CD4-positive, alpha-beta T cell treated with Interleukin-6 at 100 ng/mL for 8 hours (primary cell): ENCODE measurements around the gene PPP3R1.
A peak's percentile ranks its signal among the peaks of the same experiment; 100 is the strongest.
"Not testable (repeated sequence)": the region's sequence is repeated elsewhere in the genome, so short reads cannot be mapped to it uniquely, and the experiment has no call there.

Experiments
- DNase-seq: peaks from one replicate; pipeline ENCODE4 v3.0.0-alpha.2; 2020; ENCODE audit warnings: mixed read lengths, low spot score

PPP3R1 gene

DNA sequence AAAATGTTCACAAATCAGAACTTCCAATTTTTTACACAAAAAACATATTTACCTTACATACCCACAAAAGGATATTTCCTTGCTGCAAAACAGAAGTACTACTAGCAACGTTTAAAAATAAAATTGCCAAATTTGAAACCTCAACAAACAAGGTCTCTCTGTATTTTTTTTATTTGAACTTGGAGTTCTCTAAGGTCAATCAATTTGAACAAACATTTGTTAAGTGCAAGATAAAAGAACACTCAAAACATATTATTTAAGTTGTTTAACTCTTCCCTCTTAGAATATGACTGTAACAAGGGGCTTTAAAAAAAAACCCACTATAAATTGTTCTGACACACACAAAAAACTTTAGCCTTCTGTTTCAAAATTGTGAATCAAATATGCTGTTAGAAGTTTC lies 65.0 kb downstream of the PPP3R1 start:
- DNase-seq = no peak

DNA sequence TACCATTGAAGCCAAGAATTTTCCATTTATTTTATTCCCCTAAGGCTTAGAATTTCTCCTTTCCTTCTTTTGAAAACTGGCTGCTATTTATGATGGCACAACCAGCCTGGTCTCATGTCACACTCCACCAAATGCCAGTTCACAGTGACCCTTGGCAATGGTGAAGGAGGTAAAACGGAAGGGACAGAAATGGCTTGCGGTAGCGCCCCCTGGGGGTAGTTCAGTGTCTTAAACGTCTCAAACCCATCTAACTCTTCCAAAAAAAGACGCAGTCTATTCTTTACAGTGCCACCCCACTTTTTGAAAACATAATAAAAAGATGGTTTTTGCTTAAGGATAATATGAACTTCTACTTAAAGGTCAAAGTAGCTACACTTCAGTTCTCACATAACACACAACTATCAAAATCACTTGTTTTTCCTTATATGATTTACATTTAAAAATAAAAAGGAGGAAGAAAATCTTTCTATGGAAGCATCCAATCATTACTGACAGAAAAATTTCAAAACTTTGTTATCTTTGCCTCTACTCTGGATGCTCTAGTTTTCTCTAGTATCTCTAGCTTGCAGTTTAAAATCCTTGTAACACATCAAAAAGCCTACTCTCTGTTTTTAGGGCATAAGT lies 66.7 kb downstream of the PPP3R1 start:
- peak; percentile 36 for DNase-seq

DNA sequence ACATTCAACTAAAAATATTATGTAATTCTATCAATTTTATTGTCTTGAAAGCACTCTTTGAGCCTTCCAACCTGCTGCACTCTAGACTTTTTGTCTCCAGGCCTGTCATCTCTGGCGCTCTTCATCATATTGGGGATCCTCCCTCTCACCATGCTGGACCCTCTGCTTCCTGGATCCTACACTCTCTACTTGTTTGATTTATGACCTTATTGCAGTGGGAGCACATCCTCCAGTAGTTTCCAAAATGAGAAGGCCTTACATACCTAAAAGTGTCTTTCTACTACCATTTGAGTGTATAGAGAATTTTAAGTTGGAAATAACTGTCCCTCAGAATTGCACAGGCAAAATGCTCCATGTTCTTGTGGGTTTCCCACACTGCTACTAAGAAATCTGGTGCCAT lies 69.4 kb downstream of the PPP3R1 start:
- DNase-seq = no peak

DNA sequence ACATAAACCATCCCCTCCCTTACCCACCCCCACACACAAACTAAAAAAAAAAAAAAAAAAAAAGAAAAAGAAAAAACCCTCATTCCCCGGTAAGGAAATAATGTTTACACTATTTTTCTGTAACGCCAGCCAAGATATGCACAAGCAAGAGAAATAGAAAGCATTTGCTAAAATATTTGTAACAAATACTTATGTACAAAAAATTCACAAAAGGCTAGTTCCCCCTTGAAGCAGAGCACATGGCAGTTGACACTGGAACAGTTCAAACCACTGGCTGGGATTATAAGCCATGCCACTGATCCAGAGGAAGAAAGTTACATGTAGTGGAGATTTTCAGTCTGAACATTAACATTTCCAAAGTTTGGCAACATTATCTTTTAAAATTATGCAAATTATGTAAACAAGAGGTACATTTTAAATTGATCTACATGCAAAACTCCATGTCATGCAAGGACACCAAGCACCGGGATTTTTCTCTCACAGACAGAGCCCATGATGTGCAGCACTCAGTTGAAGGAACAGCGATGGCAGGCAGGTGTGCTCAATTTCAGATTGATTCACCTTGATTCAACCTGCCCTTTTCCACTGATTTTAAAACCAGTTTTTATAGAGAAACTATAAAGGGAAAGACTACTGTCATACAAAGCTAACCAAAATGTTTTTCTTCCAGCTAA lies 73.2 kb downstream of the PPP3R1 start:
- no peak for DNase-seq

DNA sequence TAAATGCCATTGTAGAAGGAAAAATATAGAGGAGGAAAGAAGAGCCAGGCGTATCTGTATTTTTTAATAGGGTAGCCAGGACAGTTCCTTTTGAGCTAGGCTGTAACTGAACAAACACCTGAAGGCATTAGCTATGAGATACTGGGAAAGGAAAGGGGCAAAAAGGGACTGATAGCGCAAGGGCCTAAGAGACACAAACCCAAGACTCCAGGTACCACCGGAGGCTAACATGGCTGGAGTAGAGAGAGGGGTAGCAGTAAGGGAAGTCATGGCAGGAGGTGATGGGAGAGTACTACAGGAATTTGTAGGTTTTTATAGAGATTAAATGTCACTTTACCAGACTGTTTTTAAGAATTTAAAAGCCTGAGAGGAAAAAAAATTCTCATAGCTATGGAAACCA lies 73.9 kb downstream of the PPP3R1 start:
- no peak for DNase-seq

DNA sequence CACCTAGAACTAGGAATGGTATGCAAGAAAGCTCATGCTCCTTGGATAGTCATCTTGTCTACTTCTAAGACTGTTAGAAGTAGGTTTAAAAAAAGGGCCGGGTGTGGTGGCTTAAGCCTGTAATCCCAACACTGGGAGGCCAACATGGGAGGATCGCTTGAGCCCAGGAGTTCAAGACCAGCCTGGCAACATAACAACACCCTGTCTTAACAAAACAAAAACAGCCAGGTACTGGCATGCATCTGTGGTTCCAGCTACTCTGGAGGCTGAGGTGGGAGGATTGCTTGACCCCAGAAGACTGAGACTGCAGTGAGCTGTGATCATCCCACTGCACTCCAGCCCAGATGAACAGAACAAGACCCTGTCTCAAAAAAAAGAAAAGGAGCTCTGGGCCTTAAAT lies 74.8 kb downstream of the PPP3R1 start:
- DNase-seq = no peak

DNA sequence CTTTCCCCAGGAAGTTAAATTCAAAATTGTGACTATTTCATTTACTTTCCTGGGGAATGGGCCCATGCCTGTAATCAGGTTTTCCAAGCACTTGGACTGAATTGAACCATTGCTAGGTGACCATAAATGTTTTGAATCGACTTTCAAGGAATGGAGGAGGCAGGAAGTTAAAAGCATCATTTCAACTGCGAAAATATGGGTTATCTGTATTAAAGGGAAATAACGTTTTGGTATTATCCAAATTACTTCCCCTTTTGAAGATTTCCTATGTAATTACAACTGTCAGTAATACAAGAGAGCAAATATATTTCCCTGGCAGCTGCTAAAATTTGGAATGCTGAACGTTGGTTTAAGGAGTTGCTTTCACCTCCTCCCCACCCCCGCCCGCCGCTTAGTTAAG lies 75.7 kb downstream of the PPP3R1 start:
- DNase-seq = no peak

DNA sequence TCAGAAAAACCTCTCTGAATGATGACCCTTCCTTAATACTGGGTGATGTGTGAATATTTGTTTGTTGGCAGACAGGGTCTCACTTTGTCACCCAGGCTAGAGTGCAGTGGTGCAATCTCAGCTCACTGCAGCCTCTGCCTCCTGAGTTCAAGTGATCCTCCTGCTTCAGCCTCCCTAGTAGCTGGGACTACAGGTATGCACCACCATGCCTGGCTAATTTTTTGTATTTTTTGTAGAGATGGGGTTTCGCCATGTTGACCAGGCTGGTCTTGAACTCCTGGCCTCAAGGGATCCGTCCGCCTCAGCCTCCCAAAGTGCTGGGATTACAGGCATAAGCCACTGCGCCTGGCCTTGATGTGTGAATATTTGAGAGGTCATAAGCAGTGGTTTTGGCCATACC lies 77.1 kb downstream of the PPP3R1 start:
- not testable (repeated sequence) for DNase-seq

DNA sequence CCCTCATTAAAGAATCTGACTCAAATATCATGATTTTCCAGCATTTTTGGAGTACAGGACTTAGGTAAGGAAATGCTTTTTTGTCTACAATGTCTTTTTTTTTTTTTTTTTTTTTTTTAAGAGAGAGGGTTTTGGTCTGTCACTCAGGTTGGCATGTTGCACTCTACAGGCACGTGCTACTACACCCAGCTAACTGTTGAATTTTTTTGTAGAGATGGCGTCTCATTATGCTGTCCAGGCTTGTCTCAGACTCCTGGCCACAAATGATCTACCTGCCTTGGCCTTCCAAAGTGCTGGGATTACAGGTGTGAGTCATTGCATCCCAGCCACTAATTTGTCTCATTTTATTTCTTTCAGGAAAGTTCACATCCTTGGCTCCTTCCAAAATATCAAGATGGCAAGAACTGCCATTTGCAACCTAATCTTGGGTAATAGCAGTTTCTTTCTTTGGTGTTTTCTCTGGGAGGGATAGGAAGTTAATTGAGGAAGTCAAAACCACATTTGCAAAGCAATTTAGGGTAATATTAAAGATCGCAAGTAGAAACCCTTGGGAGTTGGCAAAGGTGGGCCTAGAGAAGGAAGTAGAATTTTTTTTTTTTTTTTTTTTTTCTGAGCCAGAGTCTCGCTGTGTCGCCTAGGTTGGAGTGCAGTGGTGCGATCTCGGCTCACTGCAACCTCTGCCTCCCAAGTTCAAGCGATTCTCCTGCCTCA lies 79.2 kb downstream of the PPP3R1 start:
- no peak for DNase-seq

DNA sequence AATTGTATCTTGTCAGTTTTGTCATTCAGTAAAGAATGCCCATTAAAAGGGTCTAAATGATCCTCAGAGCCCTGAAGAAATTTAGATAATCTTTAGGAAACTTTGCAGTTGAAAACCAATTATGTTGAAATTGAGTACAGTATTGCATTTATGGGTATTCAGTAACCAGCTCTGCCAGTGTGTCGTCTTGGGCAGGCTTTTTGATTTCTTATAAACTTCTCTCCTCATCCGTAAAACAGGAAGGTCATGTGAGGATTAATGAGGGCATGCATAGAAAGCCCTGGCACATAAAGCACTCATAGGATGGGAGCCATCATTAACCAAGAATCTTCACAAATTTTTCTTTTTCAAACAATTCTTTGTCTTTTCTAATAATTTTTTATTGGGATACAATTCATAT lies 79.8 kb downstream of the PPP3R1 start:
- no peak for DNase-seq

DNA sequence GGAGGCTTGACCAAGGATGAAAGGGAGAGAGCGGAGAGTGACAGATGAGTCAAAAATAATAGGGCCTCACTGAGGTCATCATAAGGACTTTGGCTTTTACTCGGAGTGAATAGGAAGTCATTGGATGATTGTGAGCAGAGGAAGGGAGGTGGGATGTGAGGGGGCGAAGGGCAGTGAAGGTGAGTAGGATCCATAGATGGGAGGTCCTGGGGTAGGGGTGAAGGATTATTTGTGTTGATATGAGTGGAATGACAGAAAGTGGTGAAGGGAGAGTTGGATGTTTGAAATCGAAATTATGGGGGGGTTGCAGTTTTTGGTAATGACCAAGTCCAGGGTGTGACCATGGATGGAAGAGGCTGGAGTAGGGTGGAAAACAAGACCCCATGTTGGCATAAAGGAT lies 80.6 kb downstream of the PPP3R1 start:
- DNase-seq = no peak

DNA sequence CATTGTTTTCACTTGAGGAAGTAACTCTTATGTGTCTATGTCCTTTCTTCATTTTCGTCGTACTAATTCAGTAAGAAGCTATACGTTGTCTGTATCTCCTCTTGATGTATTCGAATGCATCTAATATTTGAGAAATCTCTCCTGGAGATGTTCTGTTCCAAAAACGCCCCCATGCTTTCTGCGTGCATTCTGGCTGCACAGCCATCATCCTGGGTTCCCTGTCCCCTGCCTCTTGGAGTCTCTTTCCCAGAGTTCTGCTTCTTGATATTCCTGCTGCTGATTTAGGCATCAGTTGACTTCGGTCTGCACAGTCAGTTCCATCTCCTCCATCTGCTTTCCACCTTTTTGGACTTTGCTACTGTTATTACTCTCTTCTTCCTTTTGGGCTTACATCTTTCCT lies 81.2 kb downstream of the PPP3R1 start:
- DNase-seq = no peak

DNA sequence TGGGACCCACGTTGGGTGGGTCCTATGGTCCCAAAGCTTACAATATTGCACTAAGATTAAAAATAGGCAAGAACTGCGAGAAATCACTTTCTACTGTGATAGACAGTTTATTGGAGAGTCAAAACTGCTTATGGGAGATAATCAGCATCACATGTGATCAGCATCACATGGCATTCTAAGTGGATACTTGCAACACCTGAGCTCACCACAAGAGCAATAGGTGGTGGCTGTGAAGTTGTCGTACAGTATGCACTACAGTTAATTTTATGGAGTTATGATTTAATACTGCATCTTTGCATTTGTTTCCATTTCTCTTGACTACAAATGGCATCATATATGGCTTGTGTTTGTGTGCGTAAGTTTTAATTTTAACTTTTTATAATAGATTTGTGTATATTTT lies 83.0 kb downstream of the PPP3R1 start:
- DNase-seq = no peak

DNA sequence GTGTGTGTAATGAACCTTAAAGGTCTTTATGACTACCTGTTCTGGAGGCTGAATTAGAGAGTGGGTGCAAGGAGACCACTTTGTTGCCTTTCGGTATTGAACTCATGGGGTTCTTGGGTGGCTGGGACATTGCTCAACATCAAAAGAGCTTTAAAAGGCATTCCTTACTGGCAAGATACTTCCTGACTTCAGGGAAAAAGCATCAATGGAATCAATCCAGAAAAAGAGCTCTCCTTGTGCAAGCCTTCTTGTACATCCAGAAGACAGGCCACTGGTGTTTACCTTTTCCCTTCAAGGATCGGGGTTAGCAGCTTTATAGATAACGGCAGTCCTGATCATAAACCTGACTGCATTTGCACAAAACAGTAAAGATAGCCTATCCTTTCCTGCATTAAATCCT lies 85.1 kb downstream of the PPP3R1 start:
- DNase-seq = no peak

DNA sequence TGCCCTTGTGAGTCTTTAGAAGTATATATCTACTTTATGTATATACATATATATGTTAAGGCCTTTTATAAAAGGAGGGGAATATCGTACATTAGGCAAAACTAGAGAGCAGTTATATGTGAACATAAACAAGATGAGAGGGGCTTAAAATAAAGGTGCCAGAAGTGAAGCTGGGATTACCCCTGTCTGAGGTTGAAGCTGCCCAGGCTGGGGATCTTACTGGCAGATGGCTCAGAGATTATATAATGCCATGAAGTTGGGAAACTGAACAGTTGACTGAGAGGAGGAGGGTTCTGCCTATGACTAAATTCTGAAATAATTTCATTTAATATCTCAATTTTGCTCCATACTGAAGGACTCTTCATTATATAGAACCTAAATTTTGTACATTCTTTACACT lies 88.7 kb downstream of the PPP3R1 start:
- no peak for DNase-seq

DNA sequence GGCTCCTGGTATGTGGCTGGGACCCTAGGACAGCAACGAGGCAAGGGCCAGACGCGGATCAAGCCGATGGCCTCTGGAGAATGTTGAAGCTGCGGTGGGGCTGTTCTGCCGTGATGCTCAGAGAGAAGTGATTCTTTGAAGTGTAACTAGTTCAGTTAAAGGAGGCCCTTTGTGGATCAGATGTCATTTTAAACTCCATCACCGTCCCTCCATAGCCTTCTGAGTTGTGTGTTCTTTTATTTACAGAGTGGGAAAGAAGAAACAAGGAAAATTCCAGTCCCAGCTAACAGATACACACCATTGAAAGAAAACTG lies 94.2 kb downstream of the PPP3R1 start:
- DNase-seq = no peak

DNA sequence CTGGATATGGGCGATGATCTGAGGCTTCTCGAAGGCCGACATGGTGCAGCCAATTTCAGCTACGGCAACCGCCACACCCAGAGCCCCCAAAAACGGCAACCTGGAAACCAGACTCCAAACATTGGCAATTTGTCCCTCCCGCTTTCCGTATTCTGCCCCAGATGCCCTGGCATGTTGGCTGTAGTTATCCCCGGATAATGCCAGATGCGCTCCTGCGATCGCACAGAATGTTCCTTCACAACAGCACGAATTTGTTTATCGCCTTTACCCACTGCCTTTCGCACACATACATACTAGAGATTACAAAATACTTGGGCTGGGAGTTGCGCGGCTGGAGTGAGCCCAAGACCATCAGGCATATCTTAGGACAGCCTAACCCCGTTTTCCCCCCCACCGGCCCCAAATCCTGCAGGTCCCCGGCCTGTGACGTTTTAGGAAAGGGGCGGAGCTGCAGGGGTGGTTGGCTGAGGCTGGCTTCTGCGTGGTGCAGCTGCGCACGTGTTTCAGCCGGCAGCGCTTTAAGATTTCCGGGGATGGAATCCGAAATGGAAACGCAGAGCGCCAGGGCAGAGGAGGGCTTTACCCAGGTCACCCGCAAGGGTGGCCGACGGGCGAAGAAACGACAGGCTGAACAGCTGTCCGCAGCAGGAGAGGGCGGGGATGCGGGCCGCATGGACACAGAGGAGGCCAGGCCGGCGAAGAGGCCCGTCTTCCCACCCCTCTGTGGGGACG lies 94.8 kb downstream of the PPP3R1 start, which contains the start of gene PNO1:
Gene PNO1 (plus strand): TSS at position 487 of the 732 bp plus-strand sequence. CDS start 47 bp downstream, at position 534.
- peak; percentile 95 for DNase-seq

DNA sequence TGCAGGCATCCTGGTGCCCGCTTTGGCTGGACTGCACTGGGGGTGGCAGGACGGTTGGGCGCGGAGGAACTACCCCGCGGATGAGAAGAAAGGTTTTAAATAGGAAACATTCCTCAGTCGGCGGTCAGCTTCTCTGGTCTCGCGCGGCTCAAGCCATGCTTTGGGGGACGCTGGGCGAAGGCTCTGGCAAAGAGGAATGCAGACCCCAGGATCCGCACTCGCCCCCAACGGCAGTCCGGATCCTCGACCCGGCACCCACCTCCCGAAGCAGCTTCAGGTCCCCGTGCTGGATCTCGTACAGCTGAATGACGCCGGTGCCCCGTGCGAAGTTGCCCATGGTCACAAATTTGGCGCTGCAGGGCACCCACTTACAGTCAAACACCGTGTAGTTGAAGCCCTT lies 95.3 kb downstream of the PPP3R1 start:
- no peak for DNase-seq

DNA sequence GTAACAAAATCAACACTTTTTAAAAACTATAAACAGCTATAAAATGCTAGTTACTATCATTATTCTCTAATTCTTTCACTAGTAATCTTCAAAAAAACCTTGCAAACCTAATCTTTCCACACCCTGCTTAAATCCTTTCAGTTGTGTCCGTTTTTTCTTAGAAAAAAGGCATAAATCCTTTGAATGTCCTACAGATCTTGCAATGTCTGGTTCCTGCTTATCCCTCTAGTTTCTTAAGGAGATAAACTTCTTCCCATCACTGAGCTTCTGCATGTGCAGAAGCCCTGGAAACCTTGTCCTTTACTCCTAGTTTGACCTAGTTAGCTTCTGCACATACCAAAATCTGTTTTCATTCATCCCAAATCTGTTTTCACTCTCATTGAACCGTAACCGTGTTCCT lies 95.9 kb downstream of the PPP3R1 start:
- DNase-seq = no peak

DNA sequence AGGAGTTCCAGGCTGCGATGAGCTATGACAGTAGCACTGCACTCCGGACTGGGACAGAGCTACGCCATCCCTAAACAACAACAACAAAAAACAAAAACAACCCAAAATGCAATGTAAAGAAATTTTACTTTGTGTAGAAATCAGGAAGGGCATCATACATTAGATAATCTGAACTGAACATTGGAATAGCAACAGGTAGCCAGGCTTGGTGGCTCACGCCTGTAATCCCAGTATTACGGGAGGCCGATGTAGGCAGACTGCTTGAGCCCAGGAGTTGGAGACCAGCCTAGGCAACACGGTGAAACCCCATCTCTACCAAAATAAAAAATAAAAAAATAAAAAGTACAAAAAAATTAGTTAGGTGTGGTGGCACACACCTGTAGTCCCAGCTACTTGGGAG lies 96.7 kb downstream of the PPP3R1 start:
- no peak for DNase-seq

DNA sequence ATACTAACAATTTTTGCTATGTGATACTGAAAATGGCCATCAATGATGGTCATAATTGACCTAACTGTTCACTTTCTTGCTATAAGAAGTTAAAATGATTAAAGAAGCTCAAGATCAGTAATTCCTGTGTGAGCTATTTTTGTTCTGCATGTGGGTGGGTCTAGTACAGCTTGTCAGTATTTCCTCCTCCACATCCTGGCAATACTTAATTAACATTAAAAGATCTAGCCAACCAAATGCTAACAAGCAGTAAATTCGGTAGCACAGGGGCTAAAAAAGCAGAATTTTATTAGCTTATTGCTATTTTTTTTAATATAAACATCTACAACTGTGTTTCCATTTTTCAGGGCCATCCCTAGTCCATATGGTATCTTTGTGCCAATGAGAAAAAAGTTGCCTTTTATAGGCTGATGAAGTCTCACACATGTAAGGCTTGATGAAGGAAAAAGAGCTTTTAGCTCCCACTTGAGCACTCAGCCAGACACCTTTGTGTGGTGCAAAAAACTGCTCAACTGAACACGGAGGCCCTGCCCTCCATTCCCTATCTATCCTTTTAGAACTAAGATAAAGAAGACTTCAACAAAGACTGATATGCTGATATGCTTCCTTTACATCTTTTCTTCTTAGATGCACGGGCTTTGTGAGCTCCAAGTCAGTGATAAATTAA lies 99.5 kb downstream of the PPP3R1 start:
- DNase-seq = no peak

DNA sequence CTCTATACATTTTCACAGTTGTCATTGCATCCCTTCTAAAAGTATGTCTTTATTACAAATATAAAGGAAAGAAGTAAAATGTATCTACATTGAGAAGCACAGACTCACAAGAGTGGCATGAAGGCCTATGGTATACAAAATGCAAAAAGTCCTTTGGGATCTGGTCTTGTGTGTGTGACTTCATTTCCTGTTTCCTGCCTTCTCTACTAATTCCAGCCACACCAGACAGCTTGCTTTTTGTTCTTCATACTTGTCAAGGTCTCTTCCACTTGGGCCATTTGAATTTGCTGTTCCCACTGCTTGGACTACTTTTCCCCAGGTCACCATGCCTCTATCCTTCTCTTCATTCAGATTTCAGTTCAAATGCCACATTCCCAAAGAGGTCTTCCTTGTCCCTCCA lies 101.3 kb downstream of the PPP3R1 start:
- no peak for DNase-seq
